CD14-positive monocyte (primary cell): ENCODE measurements around the gene ZNF385A. TPM values are rescaled to one million over a fixed set of nuclear protein-coding genes. Genes with fewer than 3 reads are reported as not detected.

Experiments used
- DNase-seq, 3 donors: peaks; one replicate each; pipeline ENCODE4 v3.0.0-alpha.2; 2011 to 2022
- H2AFZ ChIP-seq: 2 replicates; pipeline ENCODE4 v1.6.0; 2012; ENCODE audit warnings: mild to moderate bottlenecking, low read depth, low read length, inconsistent platforms; ENCODE audit not compliant: insufficient read depth, poor library complexity, severe bottlenecking
- H3K27ac ChIP-seq, 2 donors: 1 replicate in 1 of 2; 2 replicates in 1 of 2; pipeline ENCODE4 v1.5.1; 2012 to 2013; ENCODE audit warnings: low read length in 2 of 2, control low read depth in 1 of 2, inconsistent platforms in 1 of 2, low read depth in 1 of 2, mild to moderate bottlenecking in 1 of 2
- H3K27me3 ChIP-seq, 2 donors: one replicate each; pipeline versions ENCODE4 v1.6.0 to v1.6.1; 2011 to 2013; ENCODE audit warnings: low read length in 2 of 2; ENCODE audit not compliant: control insufficient read depth in 2 of 2, insufficient read depth in 2 of 2
- H3K36me3 ChIP-seq, 2 donors: replicated peaks in 1 of 2; 1 replicate in 1 of 2; 2 replicates in 1 of 2; pipeline versions ENCODE4 v1.5.1 to v1.6.1; 2012 to 2013; ENCODE audit warnings: low read length in 2 of 2, control low read depth in 1 of 2, inconsistent platforms in 1 of 2, mild to moderate bottlenecking in 1 of 2; ENCODE audit not compliant: insufficient read depth in 2 of 2, control insufficient read depth in 1 of 2
- H3K4me1 ChIP-seq, 2 donors: 1 replicate in 1 of 2; 2 replicates in 1 of 2; pipeline versions ENCODE4 v1.5.1 to v1.6.1; 2012 to 2013; ENCODE audit warnings: low read length in 2 of 2, control low read depth in 1 of 2, inconsistent platforms in 1 of 2, mild to moderate bottlenecking in 1 of 2, moderate library complexity in 1 of 2; ENCODE audit not compliant: insufficient read depth in 2 of 2, control insufficient read depth in 1 of 2
- H3K4me2 ChIP-seq: replicated peaks from 2 replicates; pipeline ENCODE3; 2012; ENCODE audit warnings: low read length, moderate library complexity, mild to moderate bottlenecking; ENCODE audit not compliant: poor library complexity, severe bottlenecking; ENCODE audit errors: extremely low read depth
- H3K4me3 ChIP-seq, 3 experiments: fragments of 200-600 bp in 1 of 3; sonication (generic) in 1 of 3; replicated peaks in 1 of 3; 1 replicate in 2 of 3; 2 replicates in 1 of 3; pipeline ENCODE4 v1.5.1; 2011 to 2013; ENCODE audit warnings: low read length in 3 of 3, mild to moderate bottlenecking in 3 of 3, control low read depth in 2 of 3, low read depth in 2 of 3, inconsistent platforms in 1 of 3, moderate library complexity in 1 of 3
- H3K79me2 ChIP-seq: 2 replicates; pipeline ENCODE4 v1.6.0; 2012; ENCODE audit warnings: mild to moderate bottlenecking, control low read depth, inconsistent platforms, low read length, moderate library complexity; ENCODE audit not compliant: insufficient read depth
- H3K9ac ChIP-seq: 2 replicates; pipeline ENCODE4 v1.6.0; 2017; ENCODE audit warnings: low read length, mild to moderate bottlenecking; ENCODE audit not compliant: insufficient read depth, poor library complexity, severe bottlenecking
- H3K9me3 ChIP-seq, 2 donors: replicated peaks in 1 of 2; 1 replicate in 1 of 2; 2 replicates in 1 of 2; pipeline versions ENCODE4 v1.5.1 to v1.6.1; 2012 to 2013; ENCODE audit warnings: low read length in 2 of 2, control low read depth in 1 of 2; ENCODE audit not compliant: control insufficient read depth in 1 of 2, insufficient read depth in 1 of 2
- H4K20me1 ChIP-seq: 2 replicates; pipeline ENCODE4 v1.6.0; 2012; ENCODE audit warnings: mild to moderate bottlenecking, low read length, control low read depth, moderate library complexity; ENCODE audit not compliant: insufficient read depth
- H3K27ac Mint-ChIP-seq, 7 donors: one replicate each; pipeline ENCODE4 v1.8.0; 2020; ENCODE audit warnings: mild to moderate bottlenecking in 7 of 7, mixed read lengths in 7 of 7, moderate library complexity in 6 of 7, inconsistent platforms in 2 of 7
- H3K27me3 Mint-ChIP-seq, 3 donors: one replicate each; pipeline ENCODE4 v1.8.0; 2021 to 2022; ENCODE audit warnings: low read depth in 3 of 3, mild to moderate bottlenecking in 3 of 3, mixed read lengths in 3 of 3, moderate library complexity in 3 of 3, inconsistent platforms in 1 of 3
- H3K36me3 Mint-ChIP-seq, 2 donors: one replicate each; pipeline ENCODE4 v1.8.0; 2020; ENCODE audit warnings: mixed read lengths in 2 of 2, inconsistent platforms in 1 of 2, mild to moderate bottlenecking in 1 of 2
- H3K4me1 Mint-ChIP-seq: one replicate; pipeline ENCODE4 v1.8.0; 2020; ENCODE audit warnings: mild to moderate bottlenecking, mixed read lengths
- H3K4me3 Mint-ChIP-seq, 2 donors: one replicate each; pipeline ENCODE4 v1.8.0; 2020; ENCODE audit warnings: mild to moderate bottlenecking in 2 of 2, mixed read lengths in 2 of 2, moderate library complexity in 1 of 2
- H3K9me3 Mint-ChIP-seq, 7 donors: one replicate each; pipeline ENCODE4 v1.8.0; 2020 to 2022; ENCODE audit warnings: mixed read lengths in 7 of 7, mild to moderate bottlenecking in 6 of 7, moderate library complexity in 6 of 7, inconsistent platforms in 2 of 7
- WGBS: methylation state at CpG from one replicate; pipeline ENCODE4 v1.1.5; 2013; ENCODE audit warnings: missing lambda C conversion rate; ENCODE audit not compliant: insufficient coverage; 5-methylcytosine and 5-hydroxymethylcytosine counted together
- intact Hi-C, 2 donors: fragments of 100-400 bp; cut with micrococcal nuclease; formaldehyde crosslinking; loops; one replicate each; pipeline versions ENCODE4 v1.15.0 to v1.15.1; 2023
- polyA plus RNA-seq, 3 donors: library from polyadenylated mRNA; depleted of rRNA in 1 of 3; unstranded in 2 of 3; stranded (reverse) in 1 of 3; fragments of 300-500 nt in 2 of 3; fragments of >200 nt in 1 of 3; fragmentation: Illumina TruSeq in 2 of 3; gene quantifications; 1 replicate in 2 of 3; 2 replicates in 1 of 3; pipeline ENCODE4 v1.2.3, GENCODE V29; 2012 to 2021
- TF ChIP-seq, protein P1 (sequence below): fragments of 200-600 bp; IDR thresholded peaks from one replicate; pipeline ENCODE4 v1.8.0; 2022; ENCODE audit warnings: antibody characterized with exemption, mild to moderate bottlenecking

ZNF385A gene
- polyA plus RNA-seq, 3 donors, result 53.9 to 97.6 (median 78.3) TPM

DNA sequence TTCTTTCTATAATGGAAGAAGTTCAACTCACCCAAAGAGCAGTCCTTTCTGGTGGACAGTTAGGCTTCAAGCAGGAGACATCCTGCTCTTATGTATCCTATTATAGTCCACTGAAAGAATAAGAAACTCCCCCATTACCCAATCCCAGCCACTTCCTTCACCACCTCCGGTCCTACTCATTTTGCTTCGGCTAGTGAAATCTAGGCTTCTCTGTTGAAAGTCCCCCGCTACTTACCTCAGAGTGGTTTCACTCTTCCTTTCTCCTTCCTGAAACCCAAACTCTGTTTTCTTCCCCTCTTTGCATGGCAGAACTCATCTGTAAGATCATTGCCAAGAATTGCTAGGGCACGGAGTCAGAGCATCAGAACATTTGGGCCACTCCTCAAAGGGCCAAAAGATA, 20.1 kb downstream of the ZNF385A start, which contains the start of gene GPR84:
Gene GPR84 (minus strand): TSS at position 74 of the 400 bp plus-strand sequence. CDS start 635 bp downstream, outside the sequence.
- peaks cover 0 to 2% (median 0%) of the 10 kb centered on the region in 7 donors for H3K9me3 Mint-ChIP-seq
- peak within 1 kb of the TSS; percentile 81 to 85 for H3K4me3 Mint-ChIP-seq
- TF ChIP-seq, protein P1, sequence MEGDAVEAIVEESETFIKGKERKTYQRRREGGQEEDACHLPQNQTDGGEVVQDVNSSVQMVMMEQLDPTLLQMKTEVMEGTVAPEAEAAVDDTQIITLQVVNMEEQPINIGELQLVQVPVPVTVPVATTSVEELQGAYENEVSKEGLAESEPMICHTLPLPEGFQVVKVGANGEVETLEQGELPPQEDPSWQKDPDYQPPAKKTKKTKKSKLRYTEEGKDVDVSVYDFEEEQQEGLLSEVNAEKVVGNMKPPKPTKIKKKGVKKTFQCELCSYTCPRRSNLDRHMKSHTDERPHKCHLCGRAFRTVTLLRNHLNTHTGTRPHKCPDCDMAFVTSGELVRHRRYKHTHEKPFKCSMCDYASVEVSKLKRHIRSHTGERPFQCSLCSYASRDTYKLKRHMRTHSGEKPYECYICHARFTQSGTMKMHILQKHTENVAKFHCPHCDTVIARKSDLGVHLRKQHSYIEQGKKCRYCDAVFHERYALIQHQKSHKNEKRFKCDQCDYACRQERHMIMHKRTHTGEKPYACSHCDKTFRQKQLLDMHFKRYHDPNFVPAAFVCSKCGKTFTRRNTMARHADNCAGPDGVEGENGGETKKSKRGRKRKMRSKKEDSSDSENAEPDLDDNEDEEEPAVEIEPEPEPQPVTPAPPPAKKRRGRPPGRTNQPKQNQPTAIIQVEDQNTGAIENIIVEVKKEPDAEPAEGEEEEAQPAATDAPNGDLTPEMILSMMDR, result no peak
- Histone ChIP-seq H2AFZ (no peak within 1 kb of the TSS), H3K9me3 (no peaks in the 10 kb centered on the region), H4K20me1 (peaks cover 8% of the 10 kb centered on the region), H3K36me3 (peaks cover 1 to 3% of the 10 kb centered on the region in 2 donors), H3K9ac (peak within 1 kb of the TSS; percentile 62), H3K27ac (peak within 1 kb of the TSS; percentile 75 to 95), H3K79me2 (peaks cover 21% of the 10 kb centered on the region), H3K27me3 (no peaks in the 10 kb centered on the region), H3K4me3 (peak within 1 kb of the TSS in 2 of 3 experiments; percentile 39 to 66), H3K4me1 (peaks cover 83 to 84% of the 10 kb centered on the region in 2 donors), H3K4me2 (peak within 1 kb of the TSS; percentile 72)
- peaks cover 3 to 7% of the 10 kb centered on the region in 2 donors for H3K36me3 Mint-ChIP-seq
- H3K27ac Mint-ChIP-seq, result peak within 1 kb of the TSS; percentile 95 to 100 (median 99)
- peaks cover 71% of the 10 kb centered on the region for H3K4me1 Mint-ChIP-seq
- H3K27me3 Mint-ChIP-seq, result peaks cover 0 to 2% (median 0%) of the 10 kb centered on the region in 3 donors
- intact Hi-C loops, result no loop called here
- WGBS, result 0% methylated on average over 4 of the region's 4 CpGs
- DNase-seq, result peak; percentile 85 to 97 (median 97)

DNA sequence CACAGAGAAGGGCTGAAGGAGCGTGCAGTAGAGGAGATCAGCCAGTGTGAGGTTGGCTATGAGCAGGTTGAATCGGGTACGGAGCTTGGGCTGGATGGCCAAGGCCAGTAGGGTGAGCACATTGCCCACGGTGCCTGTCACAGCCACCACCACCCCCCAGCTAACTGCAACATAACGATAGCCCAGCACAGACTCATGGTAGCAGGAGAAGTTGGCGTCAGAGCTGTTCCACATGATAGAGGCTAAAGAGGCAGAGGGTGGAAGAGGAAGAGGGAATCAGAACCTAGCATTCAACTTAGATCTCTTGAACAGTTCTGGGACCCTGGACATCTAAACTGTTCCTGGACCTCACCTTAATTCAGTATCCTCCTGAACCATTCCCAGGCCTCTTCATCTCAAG, 20.9 kb downstream of the ZNF385A start:
- Mint-ChIP-seq H3K36me3 (peaks cover 0 to 2% of the 10 kb centered on the region in 2 donors), H3K27me3 (peaks cover 0 to 2% (median 0%) of the 10 kb centered on the region in 3 donors), H3K4me3 (peak overlapping the region; percentile 81 to 85), H3K9me3 (no peaks in the 10 kb centered on the region), H3K27ac (peak overlapping the region; percentile 95 to 100 (median 99)), H3K4me1 (peaks cover 63% of the 10 kb centered on the region)
- Histone ChIP-seq H4K20me1 (no peaks in the 10 kb centered on the region), H3K27me3 (no peaks in the 10 kb centered on the region), H3K4me3 (peak overlapping the region in 2 of 3 experiments; percentile 39 to 66), H3K9me3 (no peaks in the 10 kb centered on the region), H3K79me2 (peaks cover 21% of the 10 kb centered on the region), H3K36me3 (no peaks in the 10 kb centered on the region), H3K27ac (peak overlapping the region; percentile 75 to 95), H2AFZ (no peak overlapping the region), H3K9ac (peak overlapping the region; percentile 62), H3K4me2 (peak overlapping the region; percentile 72), H3K4me1 (peaks cover 76 to 78% of the 10 kb centered on the region in 2 donors)
- TF ChIP-seq, protein P1, result no peak
- DNase-seq, result peak; percentile 72 to 80 (median 75)
- no CpG with 5 or more reads among the region's 6 CpGs for WGBS
- intact Hi-C loops, result no loop called here
